ENCODE results near the gene OVOL1.

- TF ChIP-seq ZFP41 (CRISPR knock-in tag; IDR thresholded peaks at IDR 0.05; ENCODE audit: borderline replicate concordance) (no peak), POLR2A (IDR thresholded peaks at IDR 0.05; ENCODE audit: insufficient read depth in 1 of 2, low read depth in 2 of 2, low read length in 2 of 2) (no peak), BCL3 (CRISPR knock-in tag; IDR thresholded peaks at IDR 0.05) (no peak), CTCF (CRISPR knock-in tag; IDR thresholded peaks at IDR 0.05) (no peak), ZNF24 (IDR thresholded peaks at IDR 0.05) (no peak), NFE2L2 (IDR thresholded peaks at IDR 0.05; ENCODE audit: low read length) (no peak), EP300 (IDR thresholded peaks at IDR 0.05; ENCODE audit: low read depth in 2 of 2, low read length in 2 of 2) (no peak), EP300 (CRISPR knock-in tag; IDR thresholded peaks at IDR 0.05; ENCODE audit: borderline replicate concordance) (no peak), ZNF615 (CRISPR knock-in tag; IDR thresholded peaks at IDR 0.05; ENCODE audit: borderline replicate concordance) (no peak), ETV5 (CRISPR knock-in tag; IDR thresholded peaks at IDR 0.05; ENCODE audit: borderline replicate concordance) (no peak), ZFAT (CRISPR knock-in tag; conservative IDR thresholded peaks at IDR 0.05) (no peak)
Measured at GRCh38 chr11:65770951-65771567, 15.8 kb upstream of the OVOL1 start.

All from HepG2 (cell line).